Measurements from ENCODE around the gene E2F4. TPM values are rescaled to one million over a fixed set of nuclear protein-coding genes. Genes with fewer than 3 reads are reported as not detected.

The E2F4 gene
- total and polyA plus RNA-seq, 2 of the 13 experiments (the other 11 are each of a cell fraction or from before 2014, with no cell fraction given), result 84.8 to 91.2 TPM

DNA sequence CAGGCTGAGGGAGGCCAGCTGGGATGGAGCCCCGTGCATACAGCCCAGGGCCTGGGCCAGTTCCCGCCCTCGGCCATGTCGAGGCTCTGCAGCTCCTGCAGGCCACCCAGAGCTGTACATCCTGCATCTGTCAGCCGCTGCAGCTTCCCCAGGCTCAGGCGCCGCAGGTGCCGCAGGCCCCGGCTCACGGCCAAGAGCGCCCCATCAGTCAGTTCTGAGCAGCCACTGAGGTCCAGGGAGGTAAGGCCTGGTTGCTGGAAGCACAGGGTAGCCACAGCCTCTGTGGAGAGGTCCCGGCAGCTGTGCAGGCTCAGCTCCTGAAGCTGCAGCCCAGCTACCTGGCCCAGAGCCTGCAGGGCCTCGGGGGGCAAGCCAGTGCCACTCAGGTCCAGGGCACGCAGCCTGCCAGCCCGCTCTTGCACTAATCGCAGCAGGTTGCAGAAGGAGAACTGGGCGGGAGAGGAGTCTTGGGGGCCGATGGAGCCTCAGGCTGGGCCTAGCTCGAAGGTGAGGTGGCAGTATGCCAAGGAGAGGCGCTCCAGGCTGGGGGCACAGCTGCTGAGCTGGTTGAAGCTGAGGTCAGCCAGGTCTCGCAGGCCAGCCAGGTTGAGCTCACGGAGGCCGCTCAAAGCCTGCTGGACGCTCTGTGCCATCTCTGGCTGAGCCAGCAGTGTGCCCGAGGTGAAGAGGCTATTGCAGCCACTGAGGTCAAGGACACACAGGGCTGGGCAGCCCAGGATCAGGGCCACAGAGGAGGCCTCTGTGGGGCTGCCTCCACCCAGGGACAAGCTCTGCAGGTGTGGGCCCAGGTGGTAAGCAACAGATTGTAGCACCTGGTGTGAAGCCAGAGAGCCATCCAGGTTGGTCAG is 18.3 kb downstream of the E2F4 start (continued):
- TF ChIP-seq THYN1 (CRISPR knock-in tag; IDR thresholded peaks at IDR 0.05; ENCODE audit: borderline replicate concordance, low read depth) (no peak), BCL6 (CRISPR knock-in tag; IDR thresholded peaks at IDR 0.05) (no peak), SPEN (CRISPR knock-in tag; IDR thresholded peaks at IDR 0.05; ENCODE audit: low read depth) (no peak), ESRRA (CRISPR knock-in tag; IDR thresholded peaks at IDR 0.05; ENCODE audit: low read depth) (no peak), ZNF331 (CRISPR knock-in tag; IDR thresholded peaks at IDR 0.05) (0 out of 2 replicates have a peak, but pooled peaks have one; percentile 10), SMYD3 (CRISPR knock-in tag; IDR thresholded peaks at IDR 0.05) (no peak), ARNT (IDR thresholded peaks at IDR 0.05) (no peak), MAFK (conservative IDR thresholded peaks at IDR 0.05 in 1 of 2, IDR thresholded peaks at IDR 0.05 in 1 of 2; ENCODE audit: low read length in 2 of 2) (no peak), MEIS2 (CRISPR knock-in tag; IDR thresholded peaks at IDR 0.05) (no peak), KLF12 (CRISPR knock-in tag; IDR thresholded peaks at IDR 0.05; ENCODE audit: borderline replicate concordance) (no peak), EHMT2 (IDR thresholded peaks at IDR 0.05; ENCODE audit: borderline replicate concordance, low read depth, low read length) (no peak), SUZ12 (IDR thresholded peaks at IDR 0.05; ENCODE audit: low read depth, low read length) (no peak), KLF6 (CRISPR knock-in tag; IDR thresholded peaks at IDR 0.05) (no peak), MEIS1 (CRISPR knock-in tag; IDR thresholded peaks at IDR 0.05; ENCODE audit: borderline replicate concordance) (no peak), TARDBP (CRISPR knock-in tag; IDR thresholded peaks at IDR 0.05) (no peak), GABPB1 (CRISPR knock-in tag; IDR thresholded peaks at IDR 0.05) (peak; percentile 35; the same call in 1 of the 2 replicates), NR2C2 (CRISPR knock-in tag; IDR thresholded peaks at IDR 0.05; ENCODE audit: borderline replicate concordance) (no peak), TP53 (CRISPR knock-in tag; conservative IDR thresholded peaks at IDR 0.05) (no peak), ARNT2 (CRISPR knock-in tag; IDR thresholded peaks at IDR 0.05; ENCODE audit: low read depth) (no peak), ZFP36 (IDR thresholded peaks at IDR 0.05; ENCODE audit: borderline replicate concordance, low read depth, low read length, partially characterized antibody) (no peak)
- TF ChIP-seq, protein P1, sequence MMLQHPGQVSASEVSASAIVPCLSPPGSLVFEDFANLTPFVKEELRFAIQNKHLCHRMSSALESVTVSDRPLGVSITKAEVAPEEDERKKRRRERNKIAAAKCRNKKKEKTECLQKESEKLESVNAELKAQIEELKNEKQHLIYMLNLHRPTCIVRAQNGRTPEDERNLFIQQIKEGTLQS (CRISPR knock-in tag; IDR thresholded peaks at IDR 0.05), result peak; percentile 10; the same call in 1 of the 2 replicates
- TF ChIP-seq, protein P2, sequence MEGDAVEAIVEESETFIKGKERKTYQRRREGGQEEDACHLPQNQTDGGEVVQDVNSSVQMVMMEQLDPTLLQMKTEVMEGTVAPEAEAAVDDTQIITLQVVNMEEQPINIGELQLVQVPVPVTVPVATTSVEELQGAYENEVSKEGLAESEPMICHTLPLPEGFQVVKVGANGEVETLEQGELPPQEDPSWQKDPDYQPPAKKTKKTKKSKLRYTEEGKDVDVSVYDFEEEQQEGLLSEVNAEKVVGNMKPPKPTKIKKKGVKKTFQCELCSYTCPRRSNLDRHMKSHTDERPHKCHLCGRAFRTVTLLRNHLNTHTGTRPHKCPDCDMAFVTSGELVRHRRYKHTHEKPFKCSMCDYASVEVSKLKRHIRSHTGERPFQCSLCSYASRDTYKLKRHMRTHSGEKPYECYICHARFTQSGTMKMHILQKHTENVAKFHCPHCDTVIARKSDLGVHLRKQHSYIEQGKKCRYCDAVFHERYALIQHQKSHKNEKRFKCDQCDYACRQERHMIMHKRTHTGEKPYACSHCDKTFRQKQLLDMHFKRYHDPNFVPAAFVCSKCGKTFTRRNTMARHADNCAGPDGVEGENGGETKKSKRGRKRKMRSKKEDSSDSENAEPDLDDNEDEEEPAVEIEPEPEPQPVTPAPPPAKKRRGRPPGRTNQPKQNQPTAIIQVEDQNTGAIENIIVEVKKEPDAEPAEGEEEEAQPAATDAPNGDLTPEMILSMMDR (CRISPR knock-in tag; IDR thresholded peaks at IDR 0.05), result peak; percentile 38; the same call in 1 of the 2 replicates
- TF ChIP-seq, protein P3, sequence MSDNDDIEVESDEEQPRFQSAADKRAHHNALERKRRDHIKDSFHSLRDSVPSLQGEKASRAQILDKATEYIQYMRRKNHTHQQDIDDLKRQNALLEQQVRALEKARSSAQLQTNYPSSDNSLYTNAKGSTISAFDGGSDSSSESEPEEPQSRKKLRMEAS (IDR thresholded peaks at IDR 0.05), result peak; percentile 29; the same call in 1 of the 2 replicates
- TF ChIP-seq, protein P4, sequence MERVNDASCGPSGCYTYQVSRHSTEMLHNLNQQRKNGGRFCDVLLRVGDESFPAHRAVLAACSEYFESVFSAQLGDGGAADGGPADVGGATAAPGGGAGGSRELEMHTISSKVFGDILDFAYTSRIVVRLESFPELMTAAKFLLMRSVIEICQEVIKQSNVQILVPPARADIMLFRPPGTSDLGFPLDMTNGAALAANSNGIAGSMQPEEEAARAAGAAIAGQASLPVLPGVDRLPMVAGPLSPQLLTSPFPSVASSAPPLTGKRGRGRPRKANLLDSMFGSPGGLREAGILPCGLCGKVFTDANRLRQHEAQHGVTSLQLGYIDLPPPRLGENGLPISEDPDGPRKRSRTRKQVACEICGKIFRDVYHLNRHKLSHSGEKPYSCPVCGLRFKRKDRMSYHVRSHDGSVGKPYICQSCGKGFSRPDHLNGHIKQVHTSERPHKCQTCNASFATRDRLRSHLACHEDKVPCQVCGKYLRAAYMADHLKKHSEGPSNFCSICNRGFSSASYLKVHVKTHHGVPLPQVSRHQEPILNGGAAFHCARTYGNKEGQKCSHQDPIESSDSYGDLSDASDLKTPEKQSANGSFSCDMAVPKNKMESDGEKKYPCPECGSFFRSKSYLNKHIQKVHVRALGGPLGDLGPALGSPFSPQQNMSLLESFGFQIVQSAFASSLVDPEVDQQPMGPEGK (CRISPR knock-in tag; IDR thresholded peaks at IDR 0.05), result no peak
